GM18873 (cell line): ENCODE results near the gene BNIP3.

Experiments
- ATAC-seq: cut with Tn5 transposase; IDR thresholded peaks from one replicate; pipeline ENCODE4 v1.9.1; 2021; ENCODE audit warnings: mild to moderate bottlenecking, moderate library complexity, moderate number of reproducible peaks; ENCODE audit not compliant: unreplicated experiment, low FRiP score

The BNIP3 gene

DNA sequence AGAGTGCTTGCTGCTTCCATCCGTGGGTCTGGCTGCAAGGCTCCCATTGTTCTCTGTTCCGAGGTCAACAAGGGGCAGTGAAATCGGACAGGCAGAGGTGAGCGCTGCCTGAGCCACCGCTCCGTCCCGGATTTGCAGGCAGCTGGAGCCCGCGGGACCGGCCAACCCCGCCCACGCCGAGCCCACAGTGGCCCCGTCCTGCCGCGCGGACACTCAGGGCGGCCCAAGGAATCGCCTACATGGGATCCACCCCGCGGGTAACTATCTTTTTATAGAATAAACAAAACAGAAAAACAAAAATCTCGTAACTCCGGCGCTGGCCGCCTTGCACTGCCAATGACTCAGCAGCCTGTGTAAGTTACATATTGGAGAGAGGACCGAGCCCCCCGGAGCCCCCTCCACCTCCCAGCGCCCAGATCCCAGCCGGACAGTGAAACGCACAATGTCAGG lies 1.9 kb downstream of the BNIP3 start:
- no peak for ATAC-seq

DNA sequence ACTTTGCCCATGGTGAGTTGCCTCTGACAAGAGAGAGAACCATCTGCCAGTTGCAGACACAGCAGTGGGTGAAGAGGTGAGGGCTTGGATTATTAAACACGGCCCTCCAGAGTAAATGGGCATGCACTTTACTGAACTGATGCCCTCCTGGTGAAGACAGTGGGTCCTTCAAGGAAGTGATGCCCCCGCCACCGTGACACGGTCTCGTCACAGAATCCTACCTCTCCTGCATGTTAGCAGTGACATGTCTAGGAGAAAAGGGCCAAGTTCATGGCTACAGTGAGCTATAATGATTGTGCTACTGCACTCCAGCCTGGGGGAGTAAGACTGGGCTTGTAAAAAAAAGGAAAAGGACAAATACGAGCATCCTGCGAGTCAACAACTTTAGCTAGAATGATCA lies 2.4 kb downstream of the BNIP3 start:
- no peak for ATAC-seq

DNA sequence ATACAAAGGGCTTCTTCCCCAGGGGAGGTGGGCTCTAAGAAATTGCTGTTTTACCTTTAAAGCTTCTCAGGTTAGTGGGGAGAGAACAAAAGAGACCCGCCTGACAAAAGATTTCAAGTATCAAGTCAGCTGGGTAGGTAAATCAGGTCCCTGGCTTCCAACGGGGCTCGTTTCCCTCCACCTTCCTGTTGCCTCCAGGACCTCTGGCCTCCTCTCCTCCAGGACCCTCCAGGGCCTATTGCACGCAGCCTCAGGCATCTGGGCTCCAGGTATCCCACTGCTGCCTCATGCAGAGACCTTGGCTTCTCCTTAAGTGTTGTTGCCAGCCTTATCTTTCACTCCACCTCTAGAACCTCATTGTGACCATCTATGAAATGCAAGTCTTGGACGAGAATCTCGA lies 2.9 kb downstream of the BNIP3 start:
- ATAC-seq: no peak

DNA sequence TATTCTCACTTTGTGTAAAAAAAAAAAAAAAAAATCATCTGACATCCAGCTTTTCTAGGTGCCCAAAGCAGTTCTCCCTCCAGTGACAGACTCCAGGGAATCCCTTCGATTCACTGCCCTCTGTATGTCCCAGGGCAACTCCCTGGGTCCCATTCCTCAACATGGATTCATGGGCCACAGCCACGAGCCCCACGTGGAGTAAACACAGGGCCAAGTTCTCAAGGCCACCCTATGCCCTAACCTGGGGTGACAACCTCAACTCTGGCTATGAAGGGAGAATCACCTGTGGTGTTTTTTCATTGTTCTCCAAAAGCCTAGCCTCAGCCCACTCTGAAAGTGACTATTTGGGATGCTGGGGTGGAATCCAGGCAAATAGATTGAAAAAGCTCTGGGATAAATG lies 3.4 kb downstream of the BNIP3 start:
- ATAC-seq: no peak

DNA sequence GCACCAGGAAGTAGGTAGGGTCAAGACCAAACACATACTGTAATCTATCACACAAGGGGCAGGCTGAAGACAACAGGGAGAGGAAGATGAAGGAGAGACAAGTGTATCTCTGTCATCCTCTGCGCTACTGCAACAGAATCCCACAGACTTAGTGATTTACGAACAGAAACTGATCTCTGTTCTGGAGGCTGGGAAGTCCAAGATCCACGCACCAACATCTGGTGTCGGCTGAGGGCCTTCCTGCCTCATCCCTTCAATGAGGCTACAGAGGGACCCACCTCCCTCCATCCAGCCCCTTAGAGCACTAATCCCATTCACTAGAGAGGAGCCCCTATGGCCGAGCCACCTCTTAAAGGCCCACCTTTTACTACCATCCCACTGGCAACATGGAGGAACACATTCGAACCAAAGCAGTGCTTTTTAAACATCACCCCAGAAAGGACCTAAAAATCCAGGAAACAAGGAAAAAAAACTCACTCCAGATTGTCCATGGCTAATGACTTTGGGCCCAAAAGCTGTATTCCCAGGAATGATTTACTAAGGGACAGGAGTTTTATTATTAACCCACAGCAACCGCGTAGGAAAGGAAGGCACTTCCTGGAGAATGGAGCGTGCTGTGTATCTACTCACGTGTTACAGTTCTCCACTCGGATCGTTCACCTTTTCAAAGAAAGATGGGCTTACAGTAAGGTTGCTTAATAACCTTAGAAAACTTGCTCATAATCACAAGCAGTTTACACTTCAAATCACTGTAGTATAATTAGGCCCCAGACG lies 4.2 kb downstream of the BNIP3 start:
- ATAC-seq: no peak

DNA sequence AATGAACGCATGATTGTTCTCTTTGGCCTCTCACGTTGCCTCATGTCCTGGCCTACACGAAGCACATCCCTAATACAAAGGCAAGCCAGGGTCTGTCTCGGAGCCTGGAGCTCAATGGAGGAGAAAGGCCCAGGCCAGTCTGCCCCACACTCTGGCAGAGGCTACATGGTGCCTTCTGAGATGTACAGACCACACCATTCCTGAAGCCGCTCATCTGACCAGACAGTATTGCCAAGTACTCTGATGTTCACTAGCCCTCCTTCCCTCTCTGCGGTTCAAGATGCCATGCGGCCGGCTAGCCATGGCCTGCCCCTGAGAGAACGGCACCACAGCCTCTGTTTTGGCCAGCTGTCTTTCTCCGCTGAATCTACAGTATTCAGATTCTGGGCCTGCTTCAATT lies 5.9 kb downstream of the BNIP3 start:
- ATAC-seq: no peak

DNA sequence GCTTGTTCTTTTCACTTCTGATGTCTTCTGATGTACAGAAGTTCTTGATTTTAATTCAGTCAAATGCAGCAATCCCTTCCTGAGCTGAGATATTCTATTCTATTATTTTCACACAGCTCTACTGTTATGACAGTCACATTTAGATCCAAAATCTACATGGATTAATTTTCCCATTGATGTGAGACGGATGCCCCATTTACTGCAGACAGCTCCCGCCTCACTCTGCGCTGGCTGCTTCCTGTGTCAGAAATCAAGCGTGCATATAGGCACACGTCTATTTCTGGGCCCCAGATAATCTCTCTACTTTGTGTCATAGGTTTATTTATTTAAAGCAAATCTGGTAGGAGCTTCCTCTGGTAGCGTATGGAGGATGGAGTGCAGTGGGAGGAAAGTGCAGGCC lies 6.7 kb downstream of the BNIP3 start:
- no peak for ATAC-seq

DNA sequence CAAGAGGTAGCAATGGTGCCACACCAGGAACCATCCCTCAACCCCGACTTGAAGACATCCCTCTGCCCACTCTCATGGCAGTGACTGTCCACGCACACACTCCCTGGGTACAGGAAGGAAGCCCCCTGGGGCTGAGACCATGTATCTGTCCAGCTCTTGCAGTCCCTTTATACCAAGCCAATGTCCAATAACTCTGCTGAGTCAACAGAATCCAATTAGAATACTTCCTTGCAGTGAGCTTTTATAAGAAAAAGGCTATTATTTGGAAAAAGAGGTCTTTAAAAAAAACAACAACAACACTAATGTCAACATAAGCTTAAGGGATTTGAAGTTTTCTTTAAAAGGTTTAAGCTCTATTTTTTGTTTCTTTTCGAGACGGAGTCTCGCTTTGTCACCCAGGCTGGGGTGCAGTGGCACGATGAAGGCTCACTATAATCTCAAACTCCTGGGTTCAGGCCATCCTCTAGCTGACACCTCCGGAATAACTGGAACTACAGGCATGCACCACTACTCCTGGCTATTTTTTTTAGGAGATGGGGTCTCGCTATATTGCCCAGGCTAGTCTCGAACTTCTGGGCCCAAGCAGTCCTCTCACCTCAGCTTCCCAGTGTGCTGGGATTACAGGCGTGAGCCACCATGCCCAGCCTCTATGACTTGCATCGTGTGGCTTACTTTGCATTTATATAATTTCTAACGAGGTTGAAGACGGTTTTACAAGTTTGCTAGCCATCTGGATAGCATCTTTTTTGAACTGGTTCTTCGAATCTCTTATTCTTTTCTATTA lies 7.5 kb downstream of the BNIP3 start:
- ATAC-seq: no peak

DNA sequence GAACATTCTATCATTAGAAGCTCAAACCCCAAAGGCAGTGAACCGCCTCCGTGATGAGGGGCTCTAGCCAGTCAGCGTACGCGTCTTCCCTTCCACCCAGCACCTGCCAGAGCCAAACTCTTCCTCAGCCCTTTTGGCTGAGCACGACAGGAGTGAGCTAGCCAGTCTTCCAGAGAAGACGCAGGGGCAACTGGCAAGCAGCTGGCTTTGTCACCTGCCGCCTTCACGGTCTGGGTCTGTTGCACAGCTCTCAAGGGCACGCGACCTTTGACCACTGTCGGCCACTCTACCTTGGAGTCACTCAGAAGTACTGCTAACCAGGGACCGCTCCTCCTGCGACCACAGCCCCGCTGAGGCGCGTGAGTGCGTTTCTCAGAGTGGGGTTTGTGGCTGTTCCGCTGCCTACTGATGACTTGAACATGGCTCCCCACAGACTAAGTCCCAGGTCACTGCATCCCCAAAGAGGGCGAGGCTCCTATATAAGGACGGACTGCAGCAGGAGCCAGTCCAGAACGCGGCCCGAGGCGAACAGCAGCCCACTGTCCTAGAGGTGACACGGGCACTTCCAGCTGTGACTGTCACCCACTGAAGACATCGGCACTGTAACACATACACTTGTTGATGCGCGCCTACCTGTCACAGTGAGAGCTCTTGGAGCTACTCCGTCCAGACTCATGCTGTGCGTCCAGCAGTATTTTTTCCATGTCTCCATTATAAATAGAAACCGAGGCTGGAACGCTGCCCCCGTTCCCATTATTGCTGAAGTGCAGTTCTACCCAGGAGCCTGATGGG lies 8.4 kb downstream of the BNIP3 start:
- no peak for ATAC-seq

DNA sequence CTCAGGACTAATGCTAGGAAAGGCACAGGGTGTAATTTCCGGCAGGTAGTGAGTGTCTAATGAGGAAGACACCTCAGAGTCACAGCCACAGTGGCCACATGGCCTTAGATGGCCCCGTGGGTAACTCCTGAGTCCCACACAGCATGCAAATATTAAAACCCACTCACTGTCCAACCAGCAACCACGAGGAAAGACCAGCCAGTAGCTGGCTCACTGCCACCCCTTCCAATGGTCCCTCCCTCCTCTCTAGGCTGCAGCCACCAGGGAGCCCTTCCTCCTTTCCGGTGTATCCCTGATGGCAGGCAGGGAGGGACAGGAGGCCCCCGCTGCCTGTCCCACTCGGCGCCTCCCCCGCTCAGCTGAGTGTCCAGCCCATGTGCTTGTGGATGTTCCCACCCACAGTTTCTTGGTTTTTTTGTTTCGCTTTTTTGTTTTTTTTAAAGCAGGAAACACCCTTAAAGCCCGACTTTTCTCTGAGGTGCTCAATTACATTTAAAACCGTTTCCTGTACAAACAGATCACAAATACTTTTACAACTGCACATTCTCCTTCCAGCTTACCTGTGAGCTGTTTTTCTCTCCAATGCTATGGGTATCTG lies 9.2 kb downstream of the BNIP3 start:
- no peak for ATAC-seq

DNA sequence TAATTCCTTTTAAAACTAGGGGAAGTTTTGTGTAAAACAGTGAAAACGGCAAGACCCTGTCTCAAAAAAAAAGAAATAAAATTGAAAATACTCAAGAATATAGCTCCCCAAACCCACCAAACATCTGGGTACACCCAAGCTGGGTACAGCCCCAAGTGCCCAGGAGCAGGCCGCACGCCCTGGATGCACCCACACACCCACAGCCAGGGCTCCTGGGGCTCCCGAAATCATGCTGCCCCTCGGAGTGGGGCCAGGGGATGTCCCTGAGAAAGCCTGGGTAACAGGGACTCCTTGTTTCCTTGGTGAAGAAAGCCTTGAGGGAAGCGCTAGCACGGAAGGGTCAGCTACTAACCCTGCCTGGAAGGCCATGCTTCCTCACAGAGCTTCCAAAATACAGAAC lies 10.1 kb downstream of the BNIP3 start:
- ATAC-seq: no peak

DNA sequence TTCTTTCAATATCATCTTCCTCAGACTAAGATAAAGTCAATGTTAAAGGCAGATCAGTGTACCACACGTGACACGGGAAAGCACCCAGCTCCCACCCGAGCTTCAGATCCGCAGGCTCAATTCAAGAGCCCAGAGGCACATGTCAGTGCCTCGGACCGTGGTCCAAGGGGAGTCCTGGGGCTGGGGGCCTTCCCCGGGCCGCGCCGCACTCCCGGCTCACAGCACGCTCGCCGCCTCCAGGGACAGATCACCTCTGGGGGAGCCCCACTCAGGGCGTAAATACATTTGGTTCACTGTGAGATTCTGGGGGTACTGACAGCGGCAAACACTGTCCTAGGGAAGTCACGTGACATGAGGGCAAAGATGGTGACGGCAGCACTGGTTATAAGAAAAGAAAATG lies 10.8 kb downstream of the BNIP3 start:
- no peak for ATAC-seq

DNA sequence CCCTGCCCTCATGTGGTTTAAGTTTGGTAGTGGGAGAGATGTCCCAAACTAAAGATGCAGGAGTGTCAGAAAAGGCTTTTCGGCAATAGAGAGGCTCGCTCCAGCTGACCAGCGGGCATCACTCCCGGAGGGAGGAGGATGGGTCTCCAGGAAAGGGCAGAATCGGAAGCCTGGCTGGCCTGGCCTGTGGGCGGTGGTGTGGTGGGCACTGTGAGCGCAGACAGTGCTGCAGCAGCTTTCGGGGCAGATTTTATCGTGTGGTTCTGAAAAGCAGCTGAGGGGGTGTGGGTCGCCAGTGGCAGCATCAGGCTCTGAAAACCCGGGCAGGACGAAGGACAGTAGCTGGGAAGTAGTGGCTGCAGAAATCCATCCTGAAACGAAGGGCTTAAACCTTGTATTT lies 12.8 kb downstream of the BNIP3 start:
- no peak for ATAC-seq

DNA sequence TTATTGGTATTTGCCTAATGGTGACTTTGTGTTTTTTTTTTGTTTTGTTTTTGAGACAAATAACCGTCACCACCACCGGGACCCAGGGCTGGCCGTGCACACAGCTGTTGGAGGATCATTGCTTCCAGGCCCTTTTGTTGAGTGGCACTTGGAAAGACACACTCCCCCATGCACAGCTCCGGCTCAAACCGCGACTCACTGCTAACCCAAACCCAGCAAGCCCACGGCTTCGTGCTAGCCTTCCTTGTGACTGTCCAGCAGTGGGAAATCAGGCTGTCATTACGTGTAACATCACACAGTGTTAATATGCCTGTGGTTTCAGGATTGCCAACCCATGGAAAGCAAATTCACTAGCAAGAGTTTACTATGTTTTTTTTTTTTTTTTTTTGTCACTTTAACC lies 17.4 kb downstream of the BNIP3 start:
- no peak for ATAC-seq

DNA sequence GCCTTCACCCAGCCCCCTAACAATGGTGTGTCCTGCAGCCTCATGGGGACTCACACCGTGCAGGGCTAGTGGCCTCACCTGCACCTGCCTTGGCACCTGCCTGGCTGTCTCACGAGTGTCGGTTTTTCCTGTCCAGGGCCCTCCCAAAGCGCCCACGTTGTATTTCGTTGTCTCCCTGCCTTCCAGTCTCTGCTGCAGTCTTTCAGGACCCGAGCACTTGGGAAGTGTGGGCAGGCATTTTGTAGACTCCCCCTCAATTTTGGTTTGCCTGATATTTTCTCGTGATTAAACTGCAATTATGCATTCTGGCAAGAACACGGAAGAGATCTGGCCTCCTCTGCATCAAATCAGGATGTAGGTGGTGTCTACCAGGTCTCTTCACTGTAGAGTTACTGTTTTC lies 17.9 kb downstream of the BNIP3 start:
- no peak for ATAC-seq

DNA sequence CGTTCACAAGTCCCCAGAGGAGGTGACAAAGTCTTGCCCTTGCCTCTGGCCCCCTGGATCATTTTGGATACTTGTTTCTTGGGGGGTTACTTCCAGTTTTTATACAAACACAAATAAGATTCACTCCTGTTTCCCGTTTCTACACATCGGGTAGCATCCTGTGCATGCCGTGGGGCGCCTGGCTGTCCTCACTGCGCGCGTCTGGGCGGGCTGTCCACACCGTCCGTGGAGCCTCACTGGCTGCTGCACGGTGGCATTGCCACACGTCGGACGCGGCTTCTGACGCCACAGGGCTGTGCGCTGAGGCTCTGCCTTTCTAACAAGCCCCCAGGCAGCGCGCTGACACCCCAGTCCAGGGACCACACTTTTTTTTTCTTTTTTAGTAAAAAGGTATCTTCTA lies 18.4 kb downstream of the BNIP3 start:
- ATAC-seq: no peak

DNA sequence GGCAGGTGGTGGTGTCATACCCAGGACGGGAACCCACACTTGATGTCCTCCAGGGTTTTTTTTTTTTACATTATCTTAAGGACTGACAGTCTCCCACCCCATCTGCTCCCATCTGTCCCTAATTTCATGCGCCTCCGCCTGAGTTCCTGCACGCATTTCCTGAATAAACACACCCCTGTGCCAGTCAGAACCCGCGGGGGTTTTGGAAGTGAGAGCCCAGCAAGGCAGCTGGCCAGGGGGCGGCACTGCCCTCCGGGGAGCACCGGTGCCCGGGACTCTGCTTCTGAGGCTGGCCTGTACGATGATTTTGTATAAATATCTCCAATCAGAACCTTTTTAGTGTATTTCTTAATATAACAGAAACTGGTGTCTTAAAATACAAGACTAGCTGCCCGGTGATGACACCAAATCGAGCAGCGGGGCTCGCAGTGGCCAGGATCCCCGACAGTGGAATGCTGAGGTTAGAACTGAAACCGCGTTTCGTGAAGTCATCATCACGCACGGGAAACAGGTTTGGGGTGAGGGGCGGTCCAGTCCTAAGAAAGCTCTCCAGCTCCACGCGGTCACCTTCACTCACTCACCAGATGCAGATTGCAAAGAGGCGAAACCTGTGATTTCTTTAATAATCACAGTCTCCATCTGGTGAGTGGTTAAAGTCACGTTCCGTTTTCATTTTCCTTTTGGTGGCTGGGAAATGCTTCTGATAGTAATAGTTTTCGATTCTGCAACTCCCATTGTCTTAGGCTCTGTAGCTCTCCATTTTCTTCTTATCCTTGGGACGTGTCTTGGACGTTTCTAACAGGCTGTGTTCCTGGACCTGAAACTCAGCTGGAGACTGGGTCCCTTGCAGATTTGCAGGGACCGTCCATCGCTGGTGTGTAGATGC lies 19.7 kb downstream of the BNIP3 start:
- ATAC-seq: no peak

DNA sequence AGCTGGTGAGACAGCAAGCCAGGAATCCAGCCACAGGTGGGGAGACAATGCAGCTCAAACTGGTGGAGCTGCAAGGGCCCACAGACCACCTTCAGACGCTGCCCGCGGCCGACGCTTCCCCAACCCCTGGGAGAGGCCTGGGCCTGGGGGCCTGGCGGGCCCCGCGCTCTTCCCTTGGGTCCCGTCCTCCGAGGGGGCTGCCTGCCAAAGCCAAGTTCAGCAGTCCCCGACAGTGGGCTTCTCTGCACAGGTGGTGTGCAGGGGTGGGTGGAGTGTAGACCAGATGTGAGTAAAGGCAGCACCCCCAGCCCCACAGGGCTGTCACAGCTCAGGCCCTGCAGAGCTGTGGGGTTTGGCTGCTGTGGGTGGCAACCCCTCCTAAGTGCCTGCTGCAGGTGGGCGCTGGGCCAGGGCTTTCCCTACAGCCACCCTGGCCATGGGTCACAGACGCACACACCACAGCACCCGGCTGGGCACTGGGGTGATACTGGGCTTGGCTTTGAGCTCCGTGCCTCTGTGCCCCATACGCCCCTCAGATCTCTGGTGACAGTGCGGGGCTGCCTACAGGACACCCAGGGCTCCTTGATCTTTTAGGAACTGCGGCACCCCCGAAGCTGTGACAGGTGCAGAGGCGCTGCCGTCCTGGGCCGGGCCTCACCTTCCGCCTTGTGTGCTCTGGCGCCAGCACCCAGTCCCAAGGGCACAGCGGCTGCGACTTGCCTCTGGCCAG lies 20.5 kb downstream of the BNIP3 start:
- no peak for ATAC-seq

DNA sequence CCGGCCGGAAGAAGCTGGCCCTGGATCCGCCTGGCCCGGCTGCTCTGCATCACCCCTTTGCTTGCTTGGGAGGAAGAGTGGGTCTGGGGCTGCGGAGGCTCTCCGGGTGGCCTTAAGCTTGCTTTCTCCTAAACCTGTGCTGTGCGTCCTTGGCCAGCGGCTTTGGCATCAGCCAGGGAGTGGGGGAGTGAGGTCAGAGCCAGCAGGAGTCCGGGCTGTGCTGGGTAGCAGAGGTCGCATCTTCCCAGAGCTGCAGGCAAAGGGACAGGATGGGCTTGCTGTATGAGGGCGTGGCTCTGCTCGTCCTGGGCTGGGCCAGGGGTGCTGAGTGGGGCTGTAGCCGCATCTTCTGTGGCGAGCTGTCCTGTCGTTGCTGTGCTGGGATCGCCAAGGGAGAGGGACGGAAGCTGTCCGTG lies 21.1 kb downstream of the BNIP3 start:
- no peak for ATAC-seq
